Activated T-helper 2 cell treated with anti-CD3 and anti-CD28 coated beads, Interferon-gamma antibody, Interleukin-2, Interleukin-4, amounts not matched to agents 10 μg/mL and 5 μg/mL and 100 μg/mL, durations not matched to agents 14 hours and 24 hours and 36 hours (primary cell): ENCODE measurements around the gene ERFL. TPM values are rescaled to one million over a fixed set of nuclear protein-coding genes. Genes with fewer than 3 reads are reported as not detected.
"Not testable (repeated sequence)": the region's sequence is repeated elsewhere in the genome, so short reads cannot be mapped to it uniquely, and the experiment has no call there.

Experiments
- DNase-seq: peaks from one replicate; pipeline ENCODE4 v3.0.0; 2021; ENCODE audit warnings: low spot score
- H3K27ac Mint-ChIP-seq: one replicate; pipeline ENCODE4 v1.8.0; 2021; ENCODE audit warnings: mixed read lengths
- H3K27me3 Mint-ChIP-seq: one replicate; pipeline ENCODE4 v1.8.0; 2021; ENCODE audit warnings: low read depth, mixed read lengths
- H3K36me3 Mint-ChIP-seq: one replicate; pipeline ENCODE4 v1.8.0; 2021; ENCODE audit warnings: low read depth, mixed read lengths
- H3K4me1 Mint-ChIP-seq: one replicate; pipeline ENCODE4 v1.8.0; 2021; ENCODE audit warnings: low read depth, mixed read lengths
- H3K4me3 Mint-ChIP-seq: one replicate; pipeline ENCODE4 v1.8.0; 2021; ENCODE audit warnings: low read depth, mild to moderate bottlenecking, moderate library complexity, mixed read lengths
- H3K9me3 Mint-ChIP-seq: one replicate; pipeline ENCODE4 v1.8.0; 2021; ENCODE audit warnings: mixed read lengths
- intact Hi-C: fragments of 100-400 bp; cut with micrococcal nuclease; formaldehyde crosslinking; loops from one replicate; pipeline ENCODE4 v1.15.1; 2023
- total RNA-seq: library from RNA; stranded (reverse); gene quantifications from 2 replicates; pipeline ENCODE4 v1.2.3, GENCODE V29; 2022

The ERFL gene
- total RNA-seq, 1 donor from 2014 or later = 2.3 TPM

DNA sequence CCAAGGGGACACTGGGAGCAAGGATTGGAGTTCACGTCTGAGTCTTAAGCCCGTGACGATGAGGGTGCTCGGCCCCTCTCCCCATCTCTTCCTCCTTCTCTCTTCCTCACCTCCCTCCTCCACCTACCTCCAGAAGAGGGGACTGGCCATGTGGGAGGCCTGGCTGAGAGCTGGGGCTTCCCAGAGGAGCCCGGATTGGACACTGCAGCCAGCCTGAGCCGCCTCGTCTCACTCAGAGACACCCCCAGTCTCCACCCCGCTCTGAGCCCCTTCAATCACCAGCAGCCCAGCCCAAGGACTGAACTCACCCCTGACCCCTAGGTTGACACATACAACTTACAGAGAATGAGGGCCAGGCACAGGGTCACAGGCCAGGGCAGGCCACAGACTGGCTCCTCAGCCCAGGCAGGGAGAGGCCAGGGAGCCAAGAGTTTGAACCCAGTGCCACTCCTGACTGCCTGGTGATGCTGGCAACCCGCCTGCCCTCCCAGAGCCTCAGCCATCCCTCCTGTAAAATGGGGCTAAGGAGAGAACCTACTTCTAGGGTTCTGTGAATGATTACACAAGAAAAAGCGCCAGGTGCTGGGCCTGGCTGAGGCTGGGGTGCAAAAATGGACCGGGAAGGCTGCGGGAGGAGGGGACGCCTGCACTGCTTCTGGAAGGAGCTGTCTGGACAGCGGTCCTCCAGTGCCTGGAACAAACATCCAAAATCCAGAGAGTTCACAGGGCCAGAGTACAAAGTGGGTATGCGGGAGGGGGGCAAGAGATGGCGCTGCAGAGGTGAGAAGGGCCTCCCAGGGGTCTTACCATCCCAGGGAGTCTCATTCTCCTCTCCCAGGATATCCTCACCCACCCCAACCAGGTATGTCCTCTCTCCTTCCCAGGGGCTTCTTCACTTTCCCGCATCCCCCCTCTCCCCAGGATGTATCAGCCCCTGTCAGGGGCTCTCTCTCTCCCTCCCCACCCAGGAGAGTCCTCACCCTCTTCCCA is 50.0 kb downstream of the ERFL start:
- peaks cover 43% of the 10 kb centered on the region for H3K4me1 Mint-ChIP-seq
- no peaks in the 10 kb centered on the region for H3K27me3 Mint-ChIP-seq
- intact Hi-C loops = no loop called here
- no peak for DNase-seq
- H3K27ac Mint-ChIP-seq = peak overlapping the region; percentile 22
- H3K4me3 Mint-ChIP-seq = no peak overlapping the region
- peaks cover 8% of the 10 kb centered on the region for H3K36me3 Mint-ChIP-seq
- H3K9me3 Mint-ChIP-seq = no peaks in the 10 kb centered on the region

DNA sequence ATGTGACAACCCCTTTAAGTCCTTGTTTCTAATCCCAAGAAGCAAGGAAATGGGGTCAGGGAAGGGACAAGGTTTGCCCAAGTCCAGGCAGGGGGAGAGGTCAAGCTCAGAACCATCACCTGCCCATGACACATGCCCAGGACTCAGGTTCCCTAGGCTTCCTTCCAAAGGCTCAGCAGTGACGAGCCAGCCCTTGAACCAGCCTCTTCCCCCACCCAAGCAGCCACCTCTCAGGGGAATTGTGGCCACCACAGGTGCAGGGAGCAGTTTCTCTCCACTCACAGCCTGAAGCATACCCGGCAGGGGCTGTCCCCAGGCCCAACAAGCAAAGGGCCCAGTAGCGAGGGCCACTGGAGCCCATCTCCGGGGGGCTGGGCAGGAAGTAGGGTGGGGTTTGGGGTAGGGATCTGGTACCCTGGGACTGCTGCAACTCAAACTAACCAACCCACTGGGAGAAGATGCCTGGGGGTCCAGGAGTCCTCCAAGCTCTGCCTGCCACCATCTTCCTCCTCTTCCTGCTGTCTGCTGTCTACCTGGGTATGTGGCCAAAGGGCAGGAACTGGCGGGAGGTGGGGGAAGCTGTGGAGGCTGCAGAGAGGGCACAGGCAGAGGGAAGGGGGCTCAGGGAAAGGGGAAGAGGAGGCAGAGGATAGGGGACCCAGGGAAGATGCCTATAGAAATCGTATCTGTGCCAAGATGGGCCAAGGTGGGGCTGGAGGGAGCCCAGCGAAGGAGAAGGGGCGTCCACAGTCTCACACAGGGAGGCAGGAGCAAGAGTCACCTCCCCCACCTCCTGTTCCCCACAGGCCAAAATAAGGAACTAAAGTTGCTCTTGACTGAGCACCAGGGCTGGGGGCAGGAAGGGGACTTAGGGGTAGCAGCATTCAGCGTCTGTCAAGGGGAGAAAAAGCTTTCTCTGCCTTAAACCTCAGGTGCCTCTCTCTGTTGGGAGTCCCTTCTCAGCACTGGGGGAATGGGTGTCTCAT is 51.1 kb downstream of the ERFL start, which contains the start of gene CD79A:
TSS of gene CD79A (plus strand) at position 433 of the 986 bp plus-strand sequence. CDS start at position 459, 26 bp downstream.
- H3K27ac Mint-ChIP-seq = peak within 1 kb of the TSS; percentile 67
- H3K4me3 Mint-ChIP-seq = no peak within 1 kb of the TSS
- peaks cover 11% of the 10 kb centered on the region for H3K36me3 Mint-ChIP-seq
- intact Hi-C loops = no loop called here
- no peaks in the 10 kb centered on the region for H3K9me3 Mint-ChIP-seq
- no peak for DNase-seq
- H3K27me3 Mint-ChIP-seq = no peaks in the 10 kb centered on the region
- H3K4me1 Mint-ChIP-seq = peaks cover 46% of the 10 kb centered on the region

DNA sequence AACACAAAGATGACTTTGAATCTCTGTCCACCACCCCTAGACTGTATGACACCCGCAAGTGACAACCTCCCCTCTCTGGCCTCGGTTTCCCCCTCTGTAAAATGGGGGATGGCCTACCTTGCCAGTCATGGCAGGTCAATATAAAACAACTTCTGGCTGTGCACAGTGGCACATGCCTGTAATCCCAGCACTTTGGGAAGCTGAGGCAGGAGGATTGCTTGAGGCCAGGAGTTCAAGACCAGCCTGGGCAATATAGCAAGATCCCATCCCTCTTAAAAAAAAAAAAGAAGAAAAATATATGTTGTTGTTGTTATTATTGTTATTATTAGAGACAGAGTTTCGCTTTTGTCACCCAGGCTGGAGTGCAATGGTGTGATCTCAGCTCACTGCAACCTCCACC is 52.3 kb downstream of the ERFL start:
- intact Hi-C loops = loop anchor here (1.0 kb wide), 1 partner anchor 8 kb away; no protein-coding TSS in a partner anchor
- not testable (repeated sequence) for H3K27me3 Mint-ChIP-seq, DNase-seq, H3K9me3 Mint-ChIP-seq
- H3K27ac Mint-ChIP-seq = peak overlapping the region; percentile 91
- H3K36me3 Mint-ChIP-seq = peaks cover 21% of the 10 kb centered on the region
- H3K4me1 Mint-ChIP-seq = peaks cover 51% of the 10 kb centered on the region
- H3K4me3 Mint-ChIP-seq = peak overlapping the region; percentile 30

DNA sequence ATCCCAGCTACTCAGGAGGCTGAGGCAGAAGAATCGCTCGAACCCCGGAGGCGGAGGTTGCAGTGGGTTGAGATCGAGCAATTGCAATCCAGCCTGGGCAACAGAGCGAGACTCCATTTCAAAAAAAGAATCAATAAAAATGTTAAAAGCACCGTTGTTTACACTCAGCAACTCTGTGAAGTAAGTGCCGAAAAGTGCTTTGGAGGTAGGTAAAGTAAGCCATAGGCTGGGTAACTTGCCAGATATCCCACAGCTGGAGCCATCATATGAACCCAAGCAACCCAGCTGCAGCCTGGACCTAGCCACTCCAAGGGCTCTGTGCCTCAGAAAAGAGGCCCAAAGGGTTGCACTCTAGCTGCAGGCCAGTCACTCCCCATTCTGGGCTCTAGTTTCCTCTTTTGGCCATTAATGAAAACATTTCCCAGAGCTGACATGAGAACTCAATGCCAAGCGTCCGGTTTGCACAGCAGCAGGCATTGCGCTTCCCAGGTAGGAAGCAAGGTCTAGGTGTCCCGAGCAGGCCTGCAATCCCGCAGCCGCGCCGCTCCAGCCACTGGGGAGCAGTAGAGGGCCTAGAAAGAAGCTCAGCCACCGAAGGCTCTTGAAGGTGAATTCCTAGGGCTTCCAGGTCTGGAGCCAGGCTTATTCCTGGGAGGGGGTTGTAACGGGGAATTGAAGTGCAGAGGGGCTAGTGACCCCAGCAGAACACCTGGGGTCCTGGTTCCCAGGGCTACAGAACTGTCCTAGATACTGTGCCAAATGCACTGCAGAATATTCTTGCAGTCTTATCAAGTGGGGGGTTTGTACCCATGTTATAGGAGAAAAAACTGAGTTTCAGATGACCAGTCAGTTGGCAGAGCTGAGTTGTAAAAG is 55.2 kb downstream of the ERFL start:
- Mint-ChIP-seq H3K4me1 (peaks cover 68% of the 10 kb centered on the region), H3K9me3 (no peaks in the 10 kb centered on the region), H3K4me3 (peak overlapping the region; percentile 21), H3K27me3 (no peaks in the 10 kb centered on the region), H3K27ac (peak overlapping the region; percentile 72), H3K36me3 (peaks cover 45% of the 10 kb centered on the region)
- peak; percentile 56 for DNase-seq
- intact Hi-C loops = loop anchor here (1.0 kb wide), 1 partner anchor 78 kb away; no protein-coding TSS in a partner anchor

DNA sequence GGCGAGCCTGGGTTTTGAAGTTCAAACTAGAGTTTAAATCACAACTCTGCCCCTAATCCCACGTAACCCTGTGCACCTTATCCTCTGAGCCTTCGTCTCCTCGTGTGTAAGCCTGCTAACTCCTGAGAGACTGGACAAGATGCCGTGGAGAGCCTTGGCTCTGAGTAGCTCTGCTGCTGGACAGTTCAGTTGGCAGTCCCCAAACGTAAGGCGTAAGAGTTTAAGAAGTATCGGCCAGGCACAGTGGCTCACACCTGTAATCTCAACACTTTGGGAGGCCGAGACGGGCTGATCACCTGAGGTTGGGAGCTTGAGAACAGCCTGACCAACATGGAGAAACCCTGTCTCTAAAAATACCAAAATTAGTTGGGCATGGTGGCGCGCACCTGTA is 55.9 kb downstream of the ERFL start:
- DNase-seq = no peak
- no peaks in the 10 kb centered on the region for H3K27me3 Mint-ChIP-seq
- intact Hi-C loops = no loop called here
- peak overlapping the region; percentile 2 for H3K4me3 Mint-ChIP-seq
- H3K27ac Mint-ChIP-seq = peak overlapping the region; percentile 69
- peaks cover 50% of the 10 kb centered on the region for H3K36me3 Mint-ChIP-seq
- no peaks in the 10 kb centered on the region for H3K9me3 Mint-ChIP-seq
- H3K4me1 Mint-ChIP-seq = peaks cover 65% of the 10 kb centered on the region

DNA sequence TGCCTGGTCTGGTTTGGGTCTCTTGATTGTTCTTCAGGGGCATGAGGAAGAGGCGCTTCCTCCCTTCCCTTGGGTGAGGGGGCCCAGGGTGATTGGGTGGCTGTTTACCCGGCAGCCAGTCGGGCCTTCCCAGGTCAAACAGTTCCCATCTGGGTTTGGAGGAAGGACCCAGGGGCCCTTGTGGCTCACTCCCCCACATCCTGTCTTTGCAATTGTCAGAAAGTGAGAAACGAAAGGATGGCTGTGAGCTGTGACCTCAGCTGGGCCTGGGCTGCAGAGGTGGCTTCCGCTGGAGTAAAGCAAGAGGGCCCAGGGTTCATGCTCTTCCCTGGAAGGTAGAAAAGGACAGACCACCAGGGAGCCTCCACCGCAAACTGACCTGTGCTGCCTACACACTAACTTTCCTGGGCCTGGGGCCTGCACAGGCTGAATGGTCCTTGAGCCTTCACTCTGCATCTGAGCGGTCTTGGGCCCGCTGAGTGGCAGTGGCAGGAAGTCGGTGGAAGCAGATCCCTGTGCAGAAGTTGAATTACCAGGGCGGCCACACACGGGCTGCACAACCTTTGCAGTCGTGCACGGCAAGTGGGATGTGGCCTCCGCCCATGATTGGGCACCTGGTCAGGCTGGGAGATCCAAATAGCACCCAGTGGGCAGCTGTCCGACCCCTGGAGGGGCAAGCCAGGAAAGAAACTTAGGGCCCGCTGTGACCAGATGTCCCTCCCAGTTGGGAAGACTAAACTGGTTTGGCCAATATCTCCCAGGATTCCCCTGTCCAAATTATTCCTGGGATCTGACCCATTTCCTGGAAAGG is 56.5 kb downstream of the ERFL start:
- peaks cover 50% of the 10 kb centered on the region for H3K36me3 Mint-ChIP-seq
- DNase-seq = peak; percentile 74
- H3K9me3 Mint-ChIP-seq = no peaks in the 10 kb centered on the region
- peak overlapping the region; percentile 92 for H3K27ac Mint-ChIP-seq
- H3K4me1 Mint-ChIP-seq = peaks cover 61% of the 10 kb centered on the region
- intact Hi-C loops = loop anchor here (1.0 to 2.0 kb wide), 4 partner anchors 11 to 73 kb away; partner anchors contain the start of gene RPS19
- peak overlapping the region; percentile 66 for H3K4me3 Mint-ChIP-seq
- no peaks in the 10 kb centered on the region for H3K27me3 Mint-ChIP-seq

DNA sequence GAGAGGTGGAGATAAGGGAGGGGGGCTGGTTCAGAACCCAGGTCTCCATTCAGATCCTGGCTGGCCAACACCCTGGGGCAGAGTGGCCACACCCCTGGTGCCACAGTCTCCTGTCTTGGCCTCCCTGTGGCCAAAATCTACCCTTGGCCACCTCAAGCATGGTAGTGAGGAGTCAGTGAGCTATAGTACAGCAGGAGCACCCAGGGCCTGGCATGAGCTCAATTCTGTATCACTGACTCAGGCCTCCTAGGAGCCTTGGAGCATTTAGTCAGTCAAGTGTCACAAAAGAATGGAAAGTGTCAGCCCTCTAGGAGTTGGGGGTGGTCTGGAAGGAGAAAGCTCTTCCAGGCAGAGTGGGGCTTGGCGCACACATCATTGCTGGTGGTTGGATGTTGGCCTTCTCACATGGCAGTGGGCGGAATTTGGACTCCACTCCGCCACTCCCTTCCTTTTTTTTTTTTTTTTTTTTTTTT is 57.8 kb downstream of the ERFL start:
- Mint-ChIP-seq H3K4me3 (no peak overlapping the region), H3K27ac (peak overlapping the region; percentile 67), H3K9me3 (no peaks in the 10 kb centered on the region), H3K27me3 (no peaks in the 10 kb centered on the region), H3K36me3 (peaks cover 60% of the 10 kb centered on the region), H3K4me1 (peaks cover 54% of the 10 kb centered on the region)
- DNase-seq = no peak
- intact Hi-C loops = loop anchor here (2.0 kb wide), 2 partner anchors 64 to 74 kb away; no protein-coding TSS in a partner anchor

DNA sequence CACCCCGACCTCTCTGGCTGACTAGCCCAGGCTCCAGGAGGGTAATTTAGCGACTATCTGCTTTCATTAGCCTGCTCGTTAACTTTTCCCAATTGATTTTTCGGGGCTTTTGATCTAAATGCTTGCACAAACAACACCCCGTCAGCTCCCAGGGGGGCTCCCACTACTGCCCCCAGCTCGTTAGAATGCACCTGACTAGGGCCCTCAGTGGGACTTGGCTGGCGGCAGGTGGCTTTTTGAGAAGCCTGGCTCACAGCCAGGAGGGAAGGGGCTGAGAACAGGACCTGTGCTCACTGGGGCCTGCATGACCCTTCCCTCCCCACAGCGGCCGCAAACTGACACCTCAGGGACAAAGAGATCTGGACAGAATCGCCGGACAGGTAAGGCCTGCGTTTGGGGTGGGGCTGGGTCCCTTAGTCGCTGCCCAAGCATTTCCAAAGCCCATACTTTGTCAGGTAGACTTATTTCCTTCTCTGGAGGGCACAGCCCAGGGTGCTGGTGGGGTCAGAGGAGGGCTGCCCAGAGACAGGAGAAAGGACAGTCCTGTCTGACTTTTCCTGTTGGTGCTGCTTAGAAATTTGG is 58.8 kb downstream of the ERFL start:
- no peak for DNase-seq
- Mint-ChIP-seq H3K36me3 (peaks cover 68% of the 10 kb centered on the region), H3K4me1 (peaks cover 59% of the 10 kb centered on the region), H3K27ac (peak overlapping the region; percentile 57), H3K9me3 (no peaks in the 10 kb centered on the region), H3K4me3 (no peak overlapping the region), H3K27me3 (no peaks in the 10 kb centered on the region)
- intact Hi-C loops = no loop called here

DNA sequence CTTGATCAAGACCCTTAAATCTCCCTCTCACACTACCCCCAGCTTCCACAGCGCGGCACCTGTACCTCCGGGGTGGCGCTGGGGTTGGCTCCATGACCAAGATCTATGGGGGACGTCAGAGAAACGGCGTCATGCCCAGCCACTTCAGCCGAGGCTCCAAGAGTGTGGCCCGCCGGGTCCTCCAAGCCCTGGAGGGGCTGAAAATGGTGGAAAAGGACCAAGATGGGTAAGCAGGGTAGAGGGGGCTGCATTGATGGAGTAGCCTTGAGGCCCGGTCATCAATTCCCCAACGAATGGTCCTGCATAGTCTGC is 59.3 kb downstream of the ERFL start:
- Mint-ChIP-seq H3K4me3 (no peak overlapping the region), H3K4me1 (peaks cover 62% of the 10 kb centered on the region), H3K9me3 (no peaks in the 10 kb centered on the region), H3K27me3 (no peaks in the 10 kb centered on the region), H3K36me3 (peaks cover 73% of the 10 kb centered on the region), H3K27ac (peak overlapping the region; percentile 53)
- no peak for DNase-seq
- intact Hi-C loops = no loop called here

DNA sequence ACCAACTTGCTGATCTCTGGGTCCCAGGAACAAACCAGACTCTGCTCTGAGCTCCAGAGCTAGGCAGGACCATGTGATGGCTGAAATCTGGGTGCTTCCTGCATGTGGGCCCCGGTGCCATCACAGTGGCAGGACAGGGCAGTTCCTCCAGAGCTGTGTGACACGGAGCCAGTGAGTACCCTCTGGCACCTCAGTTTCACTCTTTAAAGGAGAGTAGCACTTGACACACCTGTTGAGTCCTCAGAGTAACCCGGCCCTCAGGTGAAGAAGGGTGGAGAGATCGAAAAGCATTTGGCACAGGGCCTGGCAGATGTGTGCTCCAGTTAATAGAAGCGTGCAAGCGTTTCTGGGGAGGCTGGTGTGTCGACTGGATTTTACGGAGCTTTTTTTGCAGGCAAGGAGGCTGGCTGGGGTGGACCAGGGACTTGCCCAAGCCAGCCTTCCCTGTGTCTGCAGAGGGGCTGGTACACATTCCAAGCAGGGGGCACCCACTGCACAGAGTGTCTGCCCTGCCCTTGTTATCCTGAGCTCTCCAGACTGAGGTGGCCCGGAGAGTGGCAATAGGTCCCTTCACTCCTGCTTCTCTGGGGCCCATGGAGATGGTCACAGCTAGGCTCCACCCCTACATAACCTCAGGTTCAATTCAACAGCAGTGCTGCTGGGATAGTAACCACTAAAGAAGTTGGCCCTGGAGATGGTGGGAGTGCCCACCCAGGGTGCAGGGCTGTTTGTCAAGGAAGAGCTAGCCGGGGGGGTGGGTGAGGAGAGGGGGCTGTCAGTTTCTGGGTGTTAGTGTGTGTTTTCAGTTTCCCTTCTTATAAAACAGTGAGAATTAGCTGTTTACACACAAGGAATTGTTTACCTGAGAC is 59.9 kb downstream of the ERFL start:
- peak overlapping the region; percentile 77 for H3K27ac Mint-ChIP-seq
- no peaks in the 10 kb centered on the region for H3K27me3 Mint-ChIP-seq
- H3K4me1 Mint-ChIP-seq = peaks cover 65% of the 10 kb centered on the region
- peak overlapping the region; percentile 13 for H3K4me3 Mint-ChIP-seq
- intact Hi-C loops = no loop called here
- H3K9me3 Mint-ChIP-seq = no peaks in the 10 kb centered on the region
- peaks cover 79% of the 10 kb centered on the region for H3K36me3 Mint-ChIP-seq
- no peak for DNase-seq
